ENCODE measurements around the gene DISC1.
"Not testable (repeated sequence)": the region's sequence is repeated elsewhere in the genome, so short reads cannot be mapped to it uniquely, and the experiment has no call there.

DNA sequence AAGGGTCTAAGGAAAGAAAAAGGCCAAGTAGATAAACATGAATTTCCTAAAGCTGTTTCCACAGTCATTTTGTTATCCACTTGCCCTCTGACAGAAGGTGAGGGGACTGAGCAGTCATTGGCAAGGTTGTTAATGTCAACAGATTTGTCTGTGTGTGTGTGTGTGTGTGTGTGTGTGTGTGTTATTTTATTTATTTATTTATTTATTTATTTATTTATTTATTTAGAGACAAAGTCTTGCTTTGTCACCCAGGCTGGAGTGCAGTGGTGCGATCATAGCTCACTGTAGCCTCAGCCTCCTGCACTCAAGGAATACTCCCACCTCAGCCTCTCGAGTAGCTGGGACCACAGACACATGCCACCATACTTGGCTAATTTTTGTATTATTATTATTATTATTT, 158.5 kb downstream of the DISC1 start:
- TF ChIP-seq, protein P1, sequence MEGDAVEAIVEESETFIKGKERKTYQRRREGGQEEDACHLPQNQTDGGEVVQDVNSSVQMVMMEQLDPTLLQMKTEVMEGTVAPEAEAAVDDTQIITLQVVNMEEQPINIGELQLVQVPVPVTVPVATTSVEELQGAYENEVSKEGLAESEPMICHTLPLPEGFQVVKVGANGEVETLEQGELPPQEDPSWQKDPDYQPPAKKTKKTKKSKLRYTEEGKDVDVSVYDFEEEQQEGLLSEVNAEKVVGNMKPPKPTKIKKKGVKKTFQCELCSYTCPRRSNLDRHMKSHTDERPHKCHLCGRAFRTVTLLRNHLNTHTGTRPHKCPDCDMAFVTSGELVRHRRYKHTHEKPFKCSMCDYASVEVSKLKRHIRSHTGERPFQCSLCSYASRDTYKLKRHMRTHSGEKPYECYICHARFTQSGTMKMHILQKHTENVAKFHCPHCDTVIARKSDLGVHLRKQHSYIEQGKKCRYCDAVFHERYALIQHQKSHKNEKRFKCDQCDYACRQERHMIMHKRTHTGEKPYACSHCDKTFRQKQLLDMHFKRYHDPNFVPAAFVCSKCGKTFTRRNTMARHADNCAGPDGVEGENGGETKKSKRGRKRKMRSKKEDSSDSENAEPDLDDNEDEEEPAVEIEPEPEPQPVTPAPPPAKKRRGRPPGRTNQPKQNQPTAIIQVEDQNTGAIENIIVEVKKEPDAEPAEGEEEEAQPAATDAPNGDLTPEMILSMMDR (conservative IDR thresholded peaks at IDR 0.05; ENCODE audit: low read depth, low read length) = not testable (repeated sequence)
- TF ChIP-seq EZH2 (IDR thresholded peaks at IDR 0.05; ENCODE audit: borderline replicate concordance, low read depth, low read length, poor library complexity, severe bottlenecking) = not testable (repeated sequence)
